A673 (cell line): ENCODE data around the gene PFKL.

Experiments
- EZH2 ChIP-seq: fragments of 200-600 bp; sonication (generic); IDR thresholded peaks from 2 replicates; pipeline ENCODE4 v1.6.1; 2017; ENCODE audit warnings: borderline replicate concordance, low read depth, mild to moderate bottlenecking, mixed read lengths, antibody characterized with exemption, low read length; ENCODE audit not compliant: poor library complexity, severe bottlenecking
- TF ChIP-seq, protein P1 (sequence below): fragments of 300-800, 200-600 bp; sonication (generic); conservative IDR thresholded peaks from 2 replicates; pipeline ENCODE4 v1.5.1; 2017; ENCODE audit warnings: low read depth, mild to moderate bottlenecking, antibody characterized with exemption, low read length, moderate library complexity, mixed read lengths

DNA sequence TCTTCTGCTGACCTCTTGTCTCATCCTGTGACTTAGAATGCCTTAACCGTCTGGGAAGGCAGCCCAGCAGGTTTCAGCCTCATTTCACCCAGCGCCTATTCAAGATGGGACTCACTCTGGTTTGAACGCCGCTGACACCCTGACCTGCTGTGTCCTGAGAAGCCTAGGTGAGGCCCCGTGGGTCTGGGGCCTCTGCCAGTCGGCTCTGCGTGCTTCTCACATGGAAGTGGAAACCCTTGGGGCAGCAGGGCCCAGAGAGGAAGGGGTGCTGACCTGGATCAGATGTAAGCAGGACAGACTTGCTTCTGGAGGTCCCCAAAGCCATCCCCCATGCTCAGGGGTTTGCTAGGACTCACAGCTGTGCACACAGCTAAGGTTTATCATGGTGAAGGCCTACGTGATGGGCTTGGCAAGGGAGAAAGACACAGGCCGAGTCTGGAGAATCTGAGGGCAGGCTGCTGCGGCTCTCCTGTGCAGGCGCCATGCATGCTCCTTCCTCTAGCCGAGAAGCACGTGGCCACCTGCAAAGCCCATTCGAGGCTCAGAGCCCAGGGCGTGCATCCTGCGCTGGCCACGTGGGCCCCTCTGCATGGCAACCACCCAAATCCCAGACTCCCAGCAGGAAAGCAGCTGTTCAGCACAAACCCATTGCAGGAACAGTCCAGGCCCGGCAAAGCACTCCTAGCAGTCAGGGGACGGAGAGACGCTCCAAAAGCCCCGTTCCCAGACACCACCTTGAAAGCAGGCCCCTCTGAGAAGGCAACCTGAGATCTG, 57.4 kb downstream of the PFKL start:
- TF ChIP-seq, protein P1, sequence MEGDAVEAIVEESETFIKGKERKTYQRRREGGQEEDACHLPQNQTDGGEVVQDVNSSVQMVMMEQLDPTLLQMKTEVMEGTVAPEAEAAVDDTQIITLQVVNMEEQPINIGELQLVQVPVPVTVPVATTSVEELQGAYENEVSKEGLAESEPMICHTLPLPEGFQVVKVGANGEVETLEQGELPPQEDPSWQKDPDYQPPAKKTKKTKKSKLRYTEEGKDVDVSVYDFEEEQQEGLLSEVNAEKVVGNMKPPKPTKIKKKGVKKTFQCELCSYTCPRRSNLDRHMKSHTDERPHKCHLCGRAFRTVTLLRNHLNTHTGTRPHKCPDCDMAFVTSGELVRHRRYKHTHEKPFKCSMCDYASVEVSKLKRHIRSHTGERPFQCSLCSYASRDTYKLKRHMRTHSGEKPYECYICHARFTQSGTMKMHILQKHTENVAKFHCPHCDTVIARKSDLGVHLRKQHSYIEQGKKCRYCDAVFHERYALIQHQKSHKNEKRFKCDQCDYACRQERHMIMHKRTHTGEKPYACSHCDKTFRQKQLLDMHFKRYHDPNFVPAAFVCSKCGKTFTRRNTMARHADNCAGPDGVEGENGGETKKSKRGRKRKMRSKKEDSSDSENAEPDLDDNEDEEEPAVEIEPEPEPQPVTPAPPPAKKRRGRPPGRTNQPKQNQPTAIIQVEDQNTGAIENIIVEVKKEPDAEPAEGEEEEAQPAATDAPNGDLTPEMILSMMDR, result no peak
- TF ChIP-seq EZH2, result no peak
